Caco-2 (cell line): Measurements from ENCODE around the gene POLR3B. TPM values are rescaled to one million over a fixed set of nuclear protein-coding genes. Genes with fewer than 3 reads are reported as not detected.
"Not testable (repeated sequence)": the region's sequence is repeated elsewhere in the genome, so short reads cannot be mapped to it uniquely, and the experiment has no call there.

ENCODE experiments used
- BruUV-seq: library from RNA; stranded (reverse); fragments of 400-500 nt; replicated peaks from 2 replicates; lab custom pipeline; 2021; lab: Mats Ljungman, UMichigan
- CTCF ChIA-PET: fragments of 300-600 bp; sonication (Branson Sonifier 250); formaldehyde crosslinking; loops from one replicate; lab custom pipeline; 2022; ENCODE audit warnings: antibody characterized with exemption; lab: Charles Lee
- POLR2A ChIA-PET: fragments of 300-600 bp; sonication (Branson Sonifier 250); formaldehyde crosslinking; loops from one replicate; lab custom pipeline; 2022; ENCODE audit warnings: antibody characterized with exemption; lab: Charles Lee
- DNase-seq, 2 experiments: peaks; one replicate each; pipeline versions ENCODE4 v3.0.0 to v3.0.0-alpha.2; 2020 to 2022
- H3K27me3 ChIP-seq: replicated peaks from 2 replicates; pipeline ENCODE4 v1.6.0; 2011; ENCODE audit warnings: low read length; ENCODE audit not compliant: control insufficient read depth, insufficient read depth
- H3K36me3 ChIP-seq: 2 replicates; pipeline ENCODE4 v1.5.1; 2011; ENCODE audit warnings: low read length; ENCODE audit not compliant: control insufficient read depth, insufficient read depth
- H3K4me1 ChIP-seq: fragments of 250-450 bp; sonication (Bioruptor Pico); 2 replicates; pipeline ENCODE4 v1.5.1; 2020; ENCODE audit warnings: mild to moderate bottlenecking
- H3K4me3 ChIP-seq: 2 replicates; pipeline ENCODE4 v1.5.1; 2011; ENCODE audit warnings: low read depth, mild to moderate bottlenecking, control low read depth, low read length
- H3K9me3 ChIP-seq: fragments of 250-450 bp; sonication (Bioruptor Pico); 2 replicates; pipeline ENCODE4 v1.5.1; 2020; ENCODE audit warnings: mild to moderate bottlenecking, moderate library complexity
- H3K27ac Mint-ChIP-seq: one replicate; pipeline ENCODE4 v1.8.0; 2022; ENCODE audit warnings: mixed read lengths; ENCODE audit not compliant: unreplicated experiment
- H3K27me3 Mint-ChIP-seq: one replicate; pipeline ENCODE4 v1.8.0; 2022; ENCODE audit warnings: mixed read lengths; ENCODE audit not compliant: insufficient read depth, unreplicated experiment
- H3K36me3 Mint-ChIP-seq: one replicate; pipeline ENCODE4 v1.8.0; 2022; ENCODE audit warnings: mild to moderate bottlenecking, mixed read lengths; ENCODE audit not compliant: insufficient read depth, unreplicated experiment
- H3K4me1 Mint-ChIP-seq: one replicate; pipeline ENCODE4 v1.8.0; 2022; ENCODE audit warnings: low read depth, mixed read lengths; ENCODE audit not compliant: unreplicated experiment
- H3K4me3 Mint-ChIP-seq: one replicate; pipeline ENCODE4 v1.8.0; 2022; ENCODE audit warnings: mild to moderate bottlenecking, moderate library complexity, mixed read lengths; ENCODE audit not compliant: unreplicated experiment
- H3K9me3 Mint-ChIP-seq: one replicate; pipeline ENCODE4 v1.8.0; 2022; ENCODE audit warnings: mixed read lengths; ENCODE audit not compliant: unreplicated experiment
- CTCF ChIP-seq, 2 experiments: fragments of 200-600 bp in 1 of 2; IDR thresholded peaks; 1 replicate in 1 of 2; 2 replicates in 1 of 2; pipeline versions ENCODE4 v1.5.1 to v1.8.0; 2011 to 2022; ENCODE audit warnings: antibody characterized with exemption in 1 of 2, control low read depth in 1 of 2, inconsistent platforms in 1 of 2, low read depth in 1 of 2, low read length in 1 of 2, mild to moderate bottlenecking in 1 of 2, moderate library complexity in 1 of 2; ENCODE audit not compliant: insufficient read depth in 1 of 2, severe bottlenecking in 1 of 2, unreplicated experiment in 1 of 2
- intact Hi-C: fragments of 100-400 bp; cut with micrococcal nuclease; formaldehyde crosslinking; loops from one replicate; pipeline ENCODE4 v1.10.0; 2022; ENCODE audit not compliant: unreplicated experiment
- total RNA-seq: library from RNA; stranded (reverse); gene quantifications from 2 replicates; pipeline ENCODE4 v1.2.3, GENCODE V29; 2022

POLR3B gene
- total RNA-seq, 1 experiment from 2014 or later, result 13.9 TPM

- no peak for DNase-seq
- H3K9me3 ChIP-seq, result no peaks in the 10 kb centered on the region
- Mint-ChIP-seq H3K4me1 (peaks cover 7% of the 10 kb centered on the region), H3K27ac (no peak overlapping the region), H3K27me3 (no peaks in the 10 kb centered on the region), H3K9me3 (no peaks in the 10 kb centered on the region), H3K36me3 (peaks cover 18% of the 10 kb centered on the region), H3K4me3 (no peak overlapping the region)
- no TSS peak for BruUV-seq
- ChIA-PET POLR2A (interaction anchor here (0.5 kb wide), 1 partner anchor 12 kb away, joined by 3 read pairs; no protein-coding TSS in a partner anchor), CTCF (interaction anchor here (1.1 kb wide), 1 partner anchor 13 kb away, joined by 4 read pairs; no protein-coding TSS in a partner anchor)
- H3K4me3 ChIP-seq, result no peak overlapping the region
- H3K4me1 ChIP-seq, result peaks cover 7% of the 10 kb centered on the region; the same call in 1 of the 2 replicates
- no peak for TF ChIP-seq CTCF (IDR thresholded peaks at IDR 0.05; ENCODE audit: insufficient read depth in 1 of 2, low read depth in 1 of 2, low read length in 1 of 2, severe bottlenecking in 1 of 2, unreplicated experiment in 1 of 2)
- no peaks in the 10 kb centered on the region for H3K36me3 ChIP-seq
- H3K27me3 ChIP-seq, result no peaks in the 10 kb centered on the region
- intact Hi-C loops, result no loop called here
These were observed 12.2 kb downstream of the POLR3B start for GRCh38 chr12:106369624-106370346.

- H3K4me3 ChIP-seq, result no peak overlapping the region
- H3K4me1 ChIP-seq, result peaks cover 7% of the 10 kb centered on the region; the same call in 1 of the 2 replicates
- H3K36me3 ChIP-seq, result no peaks in the 10 kb centered on the region
- no peak for DNase-seq
- POLR2A ChIA-PET, result interaction anchor here (1.5 kb wide), 1 partner anchor 21 kb away, joined by 3 read pairs; no protein-coding TSS in a partner anchor
- H3K27me3 ChIP-seq, result no peaks in the 10 kb centered on the region
- Mint-ChIP-seq H3K27ac (no peak overlapping the region), H3K27me3 (no peaks in the 10 kb centered on the region), H3K4me3 (no peak overlapping the region), H3K4me1 (peaks cover 17% of the 10 kb centered on the region), H3K9me3 (no peaks in the 10 kb centered on the region), H3K36me3 (peaks cover 21% of the 10 kb centered on the region)
- no peaks in the 10 kb centered on the region for H3K9me3 ChIP-seq
- intact Hi-C loops, result no loop called here
- no TSS peak for BruUV-seq
- CTCF ChIA-PET, result interaction anchor here (1.1 kb wide), 1 partner anchor 21 kb away, joined by 3 read pairs; the partner anchor contains the start of gene POLR3B
- no peak for TF ChIP-seq CTCF (IDR thresholded peaks at IDR 0.05; ENCODE audit: insufficient read depth in 1 of 2, low read depth in 1 of 2, low read length in 1 of 2, severe bottlenecking in 1 of 2, unreplicated experiment in 1 of 2)
These were observed 21.2 kb downstream of the POLR3B start for GRCh38 chr12:106378788-106379187.

GRCh38 chr12:106380954-106381353, 23.4 kb downstream of the POLR3B start:
- H3K9me3 Mint-ChIP-seq, result no peaks in the 10 kb centered on the region
- no peak overlapping the region for H3K27ac Mint-ChIP-seq
- H3K27me3 ChIP-seq, result no peaks in the 10 kb centered on the region
- no peaks in the 10 kb centered on the region for H3K27me3 Mint-ChIP-seq
- no TSS peak for BruUV-seq
- intact Hi-C loops, result no loop called here
- no peak overlapping the region for H3K4me3 ChIP-seq
- POLR2A ChIA-PET, result no interaction called here
- H3K9me3 ChIP-seq, result no peaks in the 10 kb centered on the region
- H3K4me1 Mint-ChIP-seq, result peaks cover 8% of the 10 kb centered on the region
- CTCF ChIA-PET, result no interaction called here
- DNase-seq, result no peak
- no peaks in the 10 kb centered on the region for H3K4me1 ChIP-seq
- H3K36me3 ChIP-seq, result no peaks in the 10 kb centered on the region; the same call in 1 of the 2 replicates
- no peak overlapping the region for H3K4me3 Mint-ChIP-seq
- peaks cover 23% of the 10 kb centered on the region for H3K36me3 Mint-ChIP-seq
- no peak for TF ChIP-seq CTCF (IDR thresholded peaks at IDR 0.05; ENCODE audit: insufficient read depth in 1 of 2, low read depth in 1 of 2, low read length in 1 of 2, severe bottlenecking in 1 of 2, unreplicated experiment in 1 of 2)

- H3K4me3 ChIP-seq, H3K4me1 Mint-ChIP-seq, H3K4me1 ChIP-seq, CTCF ChIA-PET, POLR2A ChIA-PET, H3K27ac Mint-ChIP-seq, H3K9me3 Mint-ChIP-seq, H3K27me3 Mint-ChIP-seq, H3K27me3 ChIP-seq, intact Hi-C loops, H3K36me3 ChIP-seq, H3K9me3 ChIP-seq, H3K4me3 Mint-ChIP-seq, DNase-seq, BruUV-seq: not testable (repeated sequence)
- H3K36me3 Mint-ChIP-seq, result peaks cover 23% of the 10 kb centered on the region
These were observed 24.3 kb downstream of the POLR3B start for GRCh38 chr12:106381866-106382265.
